Amniotic stem cell (primary cell): Measurements from ENCODE around the gene ZCCHC7.
"Not testable (repeated sequence)": the region's sequence is repeated elsewhere in the genome, so short reads cannot be mapped to it uniquely, and the experiment has no call there.

Experiments used
- DNase-seq: peaks from one replicate; lab custom pipeline; 2025; lab: John Stamatoyannopoulos, UW

Gene ZCCHC7

GRCh38 chr9:37251452-37251851, 131.1 kb downstream of the ZCCHC7 start:
- no peak for DNase-seq

- no peak for DNase-seq
Observed at GRCh38 chr9:37253377-37253937, 133.1 kb downstream of the ZCCHC7 start.

GRCh38 chr9:37255187-37255586, 134.8 kb downstream of the ZCCHC7 start:
- DNase-seq = no peak

GRCh38 chr9:37255944-37256862, 135.8 kb downstream of the ZCCHC7 start:
- DNase-seq = no peak

GRCh38 chr9:37259951-37260350, 139.6 kb downstream of the ZCCHC7 start:
- no peak for DNase-seq

GRCh38 chr9:37262410-37262809, 142.0 kb downstream of the ZCCHC7 start:
- DNase-seq = no peak

- no peak for DNase-seq
Observed at GRCh38 chr9:37264539-37264938, 144.2 kb downstream of the ZCCHC7 start.

GRCh38 chr9:37266630-37267029, 146.3 kb downstream of the ZCCHC7 start:
- DNase-seq = no peak

GRCh38 chr9:37269221-37269620, 148.8 kb downstream of the ZCCHC7 start:
- DNase-seq = no peak

- DNase-seq = no peak
Observed at GRCh38 chr9:37271679-37272078, 151.3 kb downstream of the ZCCHC7 start.

- no peak for DNase-seq
Observed at GRCh38 chr9:37273595-37273994, 153.2 kb downstream of the ZCCHC7 start.

GRCh38 chr9:37281541-37281940, 161.2 kb downstream of the ZCCHC7 start:
- DNase-seq = no peak

GRCh38 chr9:37283730-37284325, 163.5 kb downstream of the ZCCHC7 start:
- DNase-seq = peak; percentile 42

GRCh38 chr9:37284636-37285035, 164.3 kb downstream of the ZCCHC7 start:
- no peak for DNase-seq

- DNase-seq = no peak
Observed at GRCh38 chr9:37286530-37287175, 166.3 kb downstream of the ZCCHC7 start.

- DNase-seq = no peak
Observed at GRCh38 chr9:37287317-37287716, 166.9 kb downstream of the ZCCHC7 start.

GRCh38 chr9:37289631-37290030, 169.3 kb downstream of the ZCCHC7 start:
- no peak for DNase-seq

GRCh38 chr9:37290366-37290939, 170.1 kb downstream of the ZCCHC7 start:
- no peak for DNase-seq

GRCh38 chr9:37290940-37291485, 170.6 kb downstream of the ZCCHC7 start:
- DNase-seq = peak; percentile 35

- DNase-seq = not testable (repeated sequence)
Observed at GRCh38 chr9:37291612-37292238, 171.4 kb downstream of the ZCCHC7 start.

GRCh38 chr9:37292896-37293295, 172.5 kb downstream of the ZCCHC7 start:
- no peak for DNase-seq
